Left renal pelvis (tissue), 4 donors: ENCODE measurements around the gene TBATA. TPM values are rescaled to one million over a fixed set of nuclear protein-coding genes. Genes with fewer than 3 reads are reported as not detected.

Experiments used
- DNase-seq, 4 donors: peaks; one replicate each; pipeline ENCODE4 v3.0.0-alpha.2; 2013; ENCODE audit warnings: low read depth in 4 of 4, low spot score in 3 of 4
- polyA plus RNA-seq, 4 donors: library from polyadenylated mRNA; unstranded; fragments of 120-200 nt; gene quantifications; one replicate each; pipeline ENCODE4 v1.2.1, GENCODE V29; 2013; ENCODE audit not compliant: insufficient read length in 4 of 4

The TBATA gene, protein sequence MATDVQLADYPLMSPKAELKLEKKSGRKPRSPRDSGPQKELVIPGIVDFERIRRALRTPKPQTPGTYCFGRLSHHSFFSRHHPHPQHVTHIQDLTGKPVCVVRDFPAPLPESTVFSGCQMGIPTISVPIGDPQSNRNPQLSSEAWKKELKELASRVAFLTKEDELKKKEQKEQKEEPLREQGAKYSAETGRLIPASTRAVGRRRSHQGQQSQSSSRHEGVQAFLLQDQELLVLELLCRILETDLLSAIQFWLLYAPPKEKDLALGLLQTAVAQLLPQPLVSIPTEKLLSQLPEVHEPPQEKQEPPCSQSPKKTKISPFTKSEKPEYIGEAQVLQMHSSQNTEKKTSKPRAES
- not detected for polyA plus RNA-seq

DNA sequence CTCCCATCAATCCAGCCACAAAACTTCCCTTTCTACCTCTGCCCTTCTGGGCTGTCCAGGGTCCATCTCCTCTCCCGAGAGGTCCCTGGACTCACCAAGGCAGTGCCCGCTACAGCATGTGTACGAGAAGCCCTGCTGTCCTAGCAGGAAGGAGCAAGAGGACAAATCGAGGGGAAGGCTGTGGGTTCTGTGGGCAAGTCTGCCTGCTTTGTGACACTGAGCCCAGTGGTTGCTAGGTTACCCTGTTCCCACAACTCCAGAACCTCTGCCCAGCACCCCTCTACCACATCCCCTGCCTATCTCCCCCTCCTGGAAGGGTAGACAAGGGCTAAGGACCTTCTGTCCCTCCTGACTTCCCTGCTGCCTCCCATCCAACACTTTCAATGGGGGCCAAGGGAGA is at the start of gene TBATA:
Gene TBATA, minus strand, starts transcription at position 188 of the 400 bp plus-strand sequence. CDS start 1,998 bp downstream, outside the sequence.
- DNase-seq: no peak

GRCh38 chr10:70834441-70835151 is 49.4 kb upstream of the TBATA start:
- no peak for DNase-seq

- DNase-seq: no peak
Measured at GRCh38 chr10:70834021-70834420, 48.8 kb upstream of the TBATA start.

GRCh38 chr10:70833601-70834000 is 48.4 kb upstream of the TBATA start:
- no peak for DNase-seq

DNA sequence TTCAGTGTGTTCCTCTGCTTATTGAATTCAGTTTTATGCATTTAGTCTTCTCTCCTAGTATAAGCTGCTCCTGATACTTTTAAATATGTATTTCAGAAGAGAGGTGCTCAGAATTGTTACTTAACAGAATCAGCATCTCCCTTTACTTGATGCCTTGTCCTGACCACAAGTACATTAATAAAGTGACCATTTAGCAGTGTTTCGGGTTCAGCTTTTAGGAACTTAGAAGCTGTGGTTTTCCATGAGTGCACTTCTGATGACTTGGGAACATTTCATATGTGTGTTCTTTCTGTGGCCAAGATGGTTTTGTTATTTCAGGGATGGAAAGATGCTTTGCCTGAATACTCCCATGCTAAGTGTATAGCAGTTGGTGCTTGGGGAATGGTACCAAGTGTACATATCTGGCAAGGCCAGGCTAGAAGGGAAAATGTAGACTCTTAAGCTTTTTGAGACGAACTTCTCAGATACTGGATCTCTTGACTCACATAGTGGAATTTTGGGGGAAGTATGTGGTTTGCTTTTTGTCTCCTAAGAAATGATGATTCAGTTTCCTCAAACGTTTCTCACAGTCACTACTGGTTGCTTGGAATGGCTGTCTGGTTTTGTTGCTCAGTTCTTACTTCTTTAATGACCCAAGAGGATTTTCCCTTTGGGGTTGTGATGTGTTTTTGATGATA is 47.8 kb upstream of the TBATA start:
- DNase-seq: no peak

GRCh38 chr10:70832221-70832620 is 47.0 kb upstream of the TBATA start:
- no peak for DNase-seq

DNA sequence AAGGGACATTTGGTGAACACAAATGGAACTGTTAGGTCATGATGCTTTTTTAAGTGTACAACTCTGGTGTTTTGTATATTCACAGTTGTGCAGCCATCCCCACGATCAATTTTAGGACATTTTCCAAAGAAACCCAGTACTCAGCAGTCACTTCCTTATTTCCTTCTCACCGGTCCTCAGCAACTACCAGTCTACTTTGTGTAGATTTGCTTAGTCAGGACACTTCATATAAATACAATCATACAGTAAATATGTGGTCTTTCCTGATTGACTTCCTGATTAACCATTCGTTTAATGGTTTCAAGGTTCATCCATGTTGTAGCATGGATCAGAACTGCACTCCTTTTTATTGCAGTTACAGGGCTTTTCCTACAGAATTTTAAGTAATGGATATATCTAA is 45.0 kb upstream of the TBATA start:
- DNase-seq: no peak

DNA sequence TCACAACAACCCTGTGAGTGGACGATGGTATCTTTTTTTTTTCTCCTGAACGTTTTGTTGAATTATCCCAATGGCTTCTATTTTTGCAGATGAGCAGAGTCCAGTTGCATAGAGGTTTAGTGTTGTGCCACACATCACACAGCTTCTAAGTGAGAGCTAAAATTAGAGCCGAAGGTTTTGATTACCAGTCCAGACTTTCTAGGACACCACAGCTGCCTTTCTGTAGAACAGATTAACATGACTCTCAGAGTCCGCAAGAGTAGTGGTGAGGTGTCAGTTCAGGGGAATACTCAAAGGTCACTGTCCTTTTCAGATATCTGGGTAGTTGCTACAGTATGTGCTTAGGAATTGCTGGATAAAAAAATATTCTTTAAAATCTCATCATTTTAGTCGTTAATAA is 44.4 kb upstream of the TBATA start:
- no peak for DNase-seq

DNA sequence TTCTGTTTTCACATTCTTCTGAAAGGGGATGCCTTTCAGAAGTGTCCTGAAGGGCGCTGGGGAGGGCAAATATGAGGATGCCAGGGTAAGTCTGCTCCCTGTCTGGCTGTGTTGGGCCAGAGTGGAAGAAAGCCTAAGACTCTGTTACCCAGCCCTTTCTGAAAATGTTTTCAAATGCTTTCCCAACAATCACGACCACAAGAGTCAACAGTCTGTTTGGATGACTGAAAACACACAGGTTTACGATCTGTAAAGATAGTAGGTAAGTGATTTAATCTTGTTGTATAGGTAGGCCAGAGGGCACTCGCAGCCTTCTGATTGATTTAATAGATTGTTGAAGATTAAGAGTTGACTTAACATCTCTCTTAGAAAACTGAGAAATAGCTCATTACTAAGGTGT is 43.7 kb upstream of the TBATA start:
- no peak for DNase-seq

DNA sequence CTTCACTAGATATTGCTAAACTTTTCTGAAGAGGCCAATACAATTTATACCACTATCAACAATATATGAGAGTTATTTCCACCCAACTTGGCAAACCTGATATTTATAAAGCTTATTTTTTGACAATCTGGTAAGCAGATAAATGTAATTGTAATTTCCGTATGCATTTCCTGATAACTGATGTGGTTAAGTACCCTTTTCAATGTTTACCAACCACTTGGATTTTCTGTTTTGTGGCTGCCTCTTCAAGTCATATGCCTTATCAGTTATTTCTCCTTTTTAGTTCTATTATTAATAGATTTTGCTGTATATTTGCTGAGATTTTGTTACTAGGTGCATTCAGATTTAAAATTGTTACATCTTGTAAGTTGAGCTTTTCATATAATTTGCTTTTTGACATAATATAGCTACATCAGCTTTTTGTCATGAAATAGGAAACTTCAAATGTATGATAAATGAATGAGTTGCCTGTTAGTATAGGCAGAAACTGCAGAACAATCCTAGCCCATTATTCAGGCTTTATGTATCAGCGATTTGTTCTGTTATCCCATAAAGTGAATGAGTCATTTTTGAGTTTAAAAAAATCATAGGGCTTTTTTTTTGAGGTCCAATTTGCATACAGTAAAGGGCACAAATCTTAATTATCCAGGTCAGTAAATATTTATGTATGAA is 42.0 kb upstream of the TBATA start:
- DNase-seq: no peak

DNA sequence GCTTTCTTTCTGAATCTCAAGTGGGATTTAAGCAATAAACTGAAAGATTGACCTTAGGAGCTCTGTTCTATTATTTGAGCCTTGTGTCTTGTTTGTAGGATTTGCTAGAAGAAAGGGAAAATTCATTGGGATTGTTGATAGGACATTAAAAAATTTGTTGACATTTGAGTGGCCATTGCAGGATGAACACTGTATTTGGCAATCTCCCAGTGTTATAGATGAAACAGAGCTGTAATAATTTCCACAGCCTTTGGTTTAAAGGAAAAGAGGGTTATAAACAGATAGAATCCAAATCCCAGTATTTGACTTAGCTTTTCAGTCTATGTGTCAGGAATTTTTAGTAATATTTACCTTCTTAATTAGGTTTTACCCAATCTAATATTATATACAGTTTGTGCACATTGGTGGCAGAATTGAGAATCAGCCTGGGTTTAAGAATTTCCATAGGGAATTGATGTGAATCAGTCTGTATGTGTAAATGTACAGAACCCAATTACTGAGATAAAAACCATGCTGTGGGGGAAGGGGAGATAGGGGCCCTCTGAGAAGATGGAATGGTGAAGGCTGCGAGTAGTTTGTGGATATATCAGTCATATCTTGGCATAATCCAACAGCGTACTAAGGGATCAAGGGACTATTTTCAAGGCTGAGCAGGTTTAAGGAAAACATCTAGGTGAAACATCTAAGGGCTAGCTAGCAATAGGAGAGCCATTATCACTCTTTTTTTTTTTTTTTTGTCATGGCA is 37.1 kb upstream of the TBATA start:
- DNase-seq: no peak

DNA sequence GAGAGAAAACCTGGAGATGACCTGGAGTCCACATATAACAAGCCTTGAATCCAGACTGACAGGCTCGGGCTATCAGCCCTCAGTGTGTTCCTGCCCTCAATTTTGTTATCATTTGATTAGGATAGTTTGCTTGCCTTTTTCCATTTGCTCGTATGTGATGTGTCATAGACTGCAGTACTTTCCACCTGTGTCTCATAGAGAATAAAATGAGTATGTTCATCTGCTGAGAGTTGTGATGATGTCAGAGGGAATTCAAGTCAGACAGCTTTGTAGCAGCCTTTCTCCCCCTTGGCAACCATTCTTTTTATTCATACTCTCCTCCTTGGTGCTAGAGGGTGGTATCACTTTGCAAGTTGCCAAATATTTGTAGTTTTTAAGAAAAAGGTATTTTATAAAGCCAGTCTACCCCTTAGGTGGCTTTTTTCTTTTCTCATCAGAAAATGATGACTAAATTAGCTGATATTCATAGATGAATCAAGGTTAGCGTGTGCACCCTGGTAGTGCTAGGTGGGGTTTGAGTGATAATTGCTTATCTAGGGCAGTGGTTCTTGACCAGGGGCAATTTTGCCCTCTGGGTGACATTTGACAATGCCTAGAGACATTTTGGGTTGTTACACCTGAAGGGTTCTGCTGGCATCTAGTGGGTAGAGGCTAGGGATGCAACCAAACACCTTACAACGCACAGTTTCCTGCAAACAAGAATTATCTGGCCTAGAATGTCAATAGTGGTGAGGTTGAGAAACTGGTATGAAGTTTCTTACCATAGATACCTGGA is 36.0 kb upstream of the TBATA start:
- DNase-seq: no peak

DNA sequence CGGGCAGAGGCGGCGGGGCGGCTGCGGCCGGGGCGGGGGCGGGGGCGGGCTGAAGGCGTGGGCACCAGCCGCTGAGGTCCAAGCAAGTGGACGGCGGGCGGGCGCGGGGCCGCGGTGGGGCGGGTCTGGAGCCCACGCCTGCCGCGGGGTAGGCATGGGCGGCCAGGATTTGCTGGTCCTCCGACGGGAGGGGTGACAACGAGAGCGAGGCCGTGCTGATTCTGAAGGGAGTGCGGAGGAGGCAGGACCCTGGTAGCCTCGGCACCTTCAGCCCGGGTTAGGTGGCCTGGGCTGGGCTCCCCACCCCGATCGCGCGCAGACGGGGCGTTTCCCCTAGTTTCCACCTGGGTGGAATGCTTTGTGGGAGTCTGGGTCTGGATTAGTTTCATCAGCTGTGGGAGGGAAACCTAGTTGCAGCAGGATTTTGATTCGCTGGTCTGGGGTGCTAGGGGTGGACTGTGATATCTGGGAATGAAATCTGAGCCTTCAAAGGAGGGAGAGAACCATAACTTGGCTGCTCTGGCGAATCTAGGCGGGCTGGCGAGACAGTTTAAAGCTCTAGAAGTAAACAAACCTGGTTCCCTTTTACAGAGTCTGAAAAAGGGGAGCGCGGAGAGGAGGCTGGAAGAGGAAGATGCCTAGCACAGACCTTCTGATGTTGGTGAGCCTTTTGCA is 31.2 kb upstream of the TBATA start:
- DNase-seq: peak; percentile 69 to 79 (median 76)

GRCh38 chr10:70815504-70816219 is 30.5 kb upstream of the TBATA start, which contains the start of gene SGPL1:
SGPL1 (plus strand) TSS chr10:70815948; CDS start chr10:70816854, 906 bp downstream.
- DNase-seq: peak; percentile 46 to 74 (median 71)

DNA sequence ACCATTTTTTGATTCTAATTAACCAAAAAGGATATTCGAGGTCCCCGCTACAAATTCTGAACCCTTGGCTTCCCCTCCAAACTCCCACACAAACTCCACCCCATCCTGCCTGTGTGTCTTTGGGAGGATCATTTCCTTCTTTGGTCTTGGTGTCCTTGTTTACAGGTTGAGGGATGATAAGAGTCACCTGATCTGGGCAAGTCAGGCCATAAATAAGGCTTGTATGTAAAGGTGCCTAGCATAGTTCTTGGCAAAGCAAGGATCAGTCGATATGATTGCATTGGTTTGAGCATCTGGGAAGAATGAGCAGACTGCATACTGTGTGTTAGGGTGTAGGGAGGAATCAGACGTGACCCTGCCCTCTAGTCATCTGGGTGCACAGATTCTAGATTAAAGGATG is 28.9 kb upstream of the TBATA start:
- no peak for DNase-seq

- DNase-seq: no peak
Measured at GRCh38 chr10:70812814-70813213, 27.6 kb upstream of the TBATA start.

GRCh38 chr10:70811881-70812280 is 26.7 kb upstream of the TBATA start:
- no peak for DNase-seq

DNA sequence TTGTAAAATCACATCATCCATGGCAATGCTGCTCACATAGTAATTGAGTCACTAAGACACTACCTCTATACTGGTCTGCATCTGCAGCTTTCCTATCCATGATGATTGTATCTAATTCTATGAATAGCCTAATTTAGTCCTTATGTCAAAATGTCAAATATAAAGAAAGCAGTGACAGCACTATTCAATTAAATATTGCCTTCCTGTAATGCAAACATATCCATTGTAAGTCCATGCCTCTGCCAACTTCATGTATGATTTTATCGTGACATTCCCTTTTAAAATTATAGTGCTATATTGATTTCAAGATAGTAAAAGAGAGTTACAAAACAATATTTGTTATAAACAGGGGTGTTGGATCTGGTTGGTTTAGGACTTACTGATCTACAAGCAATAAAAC is 25.8 kb upstream of the TBATA start:
- DNase-seq: no peak
